Effector CD4-positive, alpha-beta T cell (primary cell): Measurements from ENCODE around the gene LGALS3BP.

ENCODE experiments used
- DNase-seq: peaks from one replicate; pipeline ENCODE4 v3.0.0-alpha.2; 2020

LGALS3BP gene

GRCh38 chr17:78934681-78935418 is 44.9 kb downstream of the LGALS3BP start:
- no peak for DNase-seq

- DNase-seq = no peak
Measured at GRCh38 chr17:78933959-78934568, 45.7 kb downstream of the LGALS3BP start.

- DNase-seq = peak; percentile 14
Measured at GRCh38 chr17:78933025-78933958, 46.4 kb downstream of the LGALS3BP start.

GRCh38 chr17:78929908-78930775 is 49.6 kb downstream of the LGALS3BP start:
- DNase-seq = no peak

GRCh38 chr17:78925662-78926555 is 53.8 kb downstream of the LGALS3BP start:
- DNase-seq = no peak

- DNase-seq = peak; percentile 51
Measured at GRCh38 chr17:78925234-78925633, 54.5 kb downstream of the LGALS3BP start, which contains the start of gene TIMP2. TSS of gene TIMP2 (minus strand) at chr17:78925387. CDS start at chr17:78925088, 299 bp downstream.

- no peak for DNase-seq
Measured at GRCh38 chr17:78924481-78925151, 55.1 kb downstream of the LGALS3BP start.

- peak; percentile 28 for DNase-seq
Measured at GRCh38 chr17:78923660-78924453, 55.9 kb downstream of the LGALS3BP start.

- DNase-seq = no peak
Measured at GRCh38 chr17:78922816-78923498, 56.8 kb downstream of the LGALS3BP start.

- DNase-seq = no peak
Measured at GRCh38 chr17:78921437-78921971, 58.2 kb downstream of the LGALS3BP start.
